ENCODE results near the gene CTU2. TPM values are rescaled to one million over a fixed set of nuclear protein-coding genes. Genes with fewer than 3 reads are reported as not detected.

The CTU2 gene
- total and polyA plus RNA-seq, 8 donors, result 1.8 to 53.3 (median 14.8) TPM

- WGBS, 5 donors, result 75 to 85% (median 82%) methylated on average over 5 to 13 of the region's 13 CpGs
- TF ChIP-seq CTCF (IDR thresholded peaks at IDR 0.05), result no peak
- no peak for TF ChIP-seq POLR2AphosphoS5 (IDR thresholded peaks at IDR 0.05)
- no peak for TF ChIP-seq POLR2A (IDR thresholded peaks at IDR 0.05)
- no peak for TF ChIP-seq EP300 (IDR thresholded peaks at IDR 0.05)
- no peaks in the 10 kb centered on the region for H3K9me3 ChIP-seq
- H3K27ac ChIP-seq, result no peak overlapping the region
- intact Hi-C loops (cut with DNase I; ENCODE audit: low total_unique reads), result no loop called here
- H3K27me3 ChIP-seq, result peaks cover 0 to 42% (median 12%) of the 10 kb centered on the region in 3 donors
- peaks cover 5 to 27% (median 10%) of the 10 kb centered on the region in 4 donors for H3K36me3 ChIP-seq
- no peak for DNase-seq
- peaks cover 0 to 17% (median 14%) of the 10 kb centered on the region in 4 donors for H3K4me1 ChIP-seq
- no peak overlapping the region for H3K4me3 ChIP-seq
These were observed 28.6 kb upstream of the CTU2 start for GRCh38 chr16:88677721-88678120.

- intact Hi-C loops (cut with DNase I; ENCODE audit: low total_unique reads), result no loop called here
- Histone ChIP-seq H3K9me3 (no peaks in the 10 kb centered on the region), H3K4me3 (no peak overlapping the region), H3K4me1 (peaks cover 0 to 17% (median 14%) of the 10 kb centered on the region in 4 donors), H3K36me3 (peaks cover 4 to 27% (median 9%) of the 10 kb centered on the region in 4 donors), H3K27me3 (peaks cover 0 to 42% (median 12%) of the 10 kb centered on the region in 3 donors), H3K27ac (no peak overlapping the region)
- 49 to 73% (median 63%) methylated on average over 18 to 32 of the region's 32 CpGs for WGBS, 5 donors
- TF ChIP-seq POLR2AphosphoS5 (IDR thresholded peaks at IDR 0.05) (no peak), POLR2A (IDR thresholded peaks at IDR 0.05) (no peak), EP300 (IDR thresholded peaks at IDR 0.05) (no peak), CTCF (IDR thresholded peaks at IDR 0.05) (no peak)
- DNase-seq, result no peak
These were observed 27.9 kb upstream of the CTU2 start for GRCh38 chr16:88678224-88678979.

- H3K27me3 ChIP-seq, result peaks cover 0 to 64% (median 22%) of the 10 kb centered on the region in 3 donors
- intact Hi-C loops (cut with DNase I; ENCODE audit: low total_unique reads), result no loop called here
- peaks cover 0 to 20% (median 4%) of the 10 kb centered on the region in 4 donors for H3K36me3 ChIP-seq
- TF ChIP-seq POLR2A (IDR thresholded peaks at IDR 0.05) (no peak), POLR2AphosphoS5 (IDR thresholded peaks at IDR 0.05) (no peak), EP300 (IDR thresholded peaks at IDR 0.05) (no peak), CTCF (IDR thresholded peaks at IDR 0.05) (no peak)
- WGBS, 5 donors, result 84 to 92% (median 90%) methylated on average over 4 to 5 of the region's 5 CpGs
- DNase-seq, result no peak
- peak overlapping the region in 2 of 5 donors; percentile 78 to 84 for H3K27ac ChIP-seq
- H3K4me3 ChIP-seq, result no peak overlapping the region
- peaks cover 9 to 28% (median 24%) of the 10 kb centered on the region in 4 donors for H3K4me1 ChIP-seq
- H3K9me3 ChIP-seq, result no peaks in the 10 kb centered on the region
These were observed 25.7 kb upstream of the CTU2 start for GRCh38 chr16:88680554-88681083.

- H3K9me3 ChIP-seq, result no peaks in the 10 kb centered on the region
- no peak for TF ChIP-seq POLR2AphosphoS5 (IDR thresholded peaks at IDR 0.05)
- TF ChIP-seq CTCF (IDR thresholded peaks at IDR 0.05), result peak in 4 of 7 experiments; percentile 7 to 45 (median 32)
- DNase-seq, result peak in 1 of 2 donors; percentile 75
- peaks cover 14 to 34% (median 30%) of the 10 kb centered on the region in 4 donors for H3K4me1 ChIP-seq
- H3K36me3 ChIP-seq, result peaks cover 0 to 18% (median 4%) of the 10 kb centered on the region in 4 donors
- H3K27me3 ChIP-seq, result peaks cover 0 to 70% (median 28%) of the 10 kb centered on the region in 3 donors
- peak overlapping the region in 4 of 5 donors; percentile 37 to 84 (median 70) for H3K27ac ChIP-seq
- H3K4me3 ChIP-seq, result no peak overlapping the region
- intact Hi-C loops (cut with DNase I; ENCODE audit: low total_unique reads), result no loop called here
- WGBS, 5 donors, result 49 to 60% (median 54%) methylated on average over 9 to 31 of the region's 31 CpGs
These were observed 25.1 kb upstream of the CTU2 start for GRCh38 chr16:88681084-88681680.

Measured in stomach (tissue), 9 donors.